Measurements from ENCODE around the gene CFAP97D2.
"Not testable (repeated sequence)": the region's sequence is repeated elsewhere in the genome, so short reads cannot be mapped to it uniquely, and the experiment has no call there.

Gene CFAP97D2

GRCh38 chr13:114179087-114179658 is at the start of gene CFAP97D2:
Gene CFAP97D2 (plus strand): TSS chr13:114179257. CDS start chr13:114179331, 74 bp downstream.
- TF ChIP-seq CTCF (IDR thresholded peaks at IDR 0.05; ENCODE audit: insufficient read depth, low read depth, low read length, missing control alignments), result no peak
- DNase-seq (ENCODE audit: low read depth), result no peak
- no peak within 1 kb of the TSS for H3K4me3 ChIP-seq (ENCODE audit: low read depth, low read length)

- H3K4me3 ChIP-seq (ENCODE audit: low read depth, low read length), result peak overlapping the region; percentile 75
- no peak for TF ChIP-seq CTCF (IDR thresholded peaks at IDR 0.05; ENCODE audit: insufficient read depth, low read depth, low read length, missing control alignments)
- DNase-seq (ENCODE audit: low read depth), result peak; percentile 60
These were observed 49.4 kb upstream of the CFAP97D2 start for GRCh38 chr13:114129649-114130062.

GRCh38 chr13:114130131-114130836 is 48.8 kb upstream of the CFAP97D2 start:
- peak overlapping the region; percentile 75 for H3K4me3 ChIP-seq (ENCODE audit: low read depth, low read length)
- TF ChIP-seq CTCF (IDR thresholded peaks at IDR 0.05; ENCODE audit: insufficient read depth, low read depth, low read length, missing control alignments), result no peak

GRCh38 chr13:114130837-114131582 is 48.0 kb upstream of the CFAP97D2 start:
- peak overlapping the region; percentile 75 for H3K4me3 ChIP-seq (ENCODE audit: low read depth, low read length)
- DNase-seq (ENCODE audit: low read depth), result peak; percentile 80
- TF ChIP-seq CTCF (IDR thresholded peaks at IDR 0.05; ENCODE audit: insufficient read depth, low read depth, low read length, missing control alignments), result no peak

More at GRCh38 chr13:114130131-114130836, 48.8 kb upstream of the CFAP97D2 start:
- DNase-seq (ENCODE audit: low read depth), result peak; percentile 13

- TF ChIP-seq CTCF (IDR thresholded peaks at IDR 0.05; ENCODE audit: insufficient read depth, low read depth, low read length, missing control alignments), result no peak
- H3K4me3 ChIP-seq (ENCODE audit: low read depth, low read length), result peak overlapping the region; percentile 75
- peak; percentile 44 for DNase-seq (ENCODE audit: low read depth)
These were observed 47.3 kb upstream of the CFAP97D2 start for GRCh38 chr13:114131583-114132418.

- TF ChIP-seq CTCF (IDR thresholded peaks at IDR 0.05; ENCODE audit: insufficient read depth, low read depth, low read length, missing control alignments), result no peak
- H3K4me3 ChIP-seq (ENCODE audit: low read depth, low read length), result peak within 1 kb of the TSS; percentile 75
- peak; percentile 91 for DNase-seq (ENCODE audit: low read depth)
These were observed 46.5 kb upstream of the CFAP97D2 start, which contains the start of gene RASA3 for GRCh38 chr13:114132419-114133121. Gene RASA3 (minus strand): TSS chr13:114132623. CDS start chr13:114132489, 134 bp downstream.

- H3K4me3 ChIP-seq (ENCODE audit: low read depth, low read length); DNase-seq (ENCODE audit: low read depth): not testable (repeated sequence)
These were observed 45.9 kb upstream of the CFAP97D2 start for GRCh38 chr13:114133126-114133525.

GRCh38 chr13:114133552-114133951 is 45.5 kb upstream of the CFAP97D2 start:
- DNase-seq (ENCODE audit: low read depth); H3K4me3 ChIP-seq (ENCODE audit: low read depth, low read length): not testable (repeated sequence)

Measured in GM12865 (cell line).